ENCODE measurements around the gene HPS6.

GRCh38 chr10:102111276-102111675 is 46.1 kb downstream of the HPS6 start:
- no peak for TF ChIP-seq CTCF (conservative IDR thresholded peaks at IDR 0.05)
- no peak for TF ChIP-seq ZFX (IDR thresholded peaks at IDR 0.05)

Data from C4-2B (cell line).